Body of pancreas (tissue), 4 donors: ENCODE results near the gene SEMA4D. TPM values are rescaled to one million over a fixed set of nuclear protein-coding genes. Genes with fewer than 3 reads are reported as not detected.

Source experiments
- ATAC-seq: fragments of 150-250 bp; one replicate; pipeline ENCODE4 v1.9.1; 2016
- DNase-seq, 4 donors: peaks; one replicate each; pipeline ENCODE4 v3.0.0-alpha.2; 2019
- H3K27ac ChIP-seq, 4 donors: fragments of 200-600 bp; sonication (generic); 1 replicate in 3 of 4; 2 replicates in 1 of 4; pipeline versions ENCODE4 v1.5.1 to v1.6.1; 2016 to 2019; ENCODE audit warnings: mild to moderate bottlenecking in 1 of 4, mixed read lengths in 1 of 4, moderate library complexity in 1 of 4
- H3K27me3 ChIP-seq, 2 donors: fragments of 200-600 bp; sonication (generic); one replicate each; pipeline ENCODE4 v1.6.0; 2016; ENCODE audit warnings: mild to moderate bottlenecking in 1 of 2
- H3K36me3 ChIP-seq, 2 donors: fragments of 200-600 bp; sonication (generic); replicated peaks in 1 of 2; 2 replicates each; pipeline ENCODE4 v1.5.1; 2016; ENCODE audit warnings: low read depth in 2 of 2; ENCODE audit not compliant: insufficient read depth in 1 of 2
- H3K4me1 ChIP-seq: fragments of 200-600 bp; sonication (generic); one replicate; pipeline ENCODE4 v1.6.0; 2016
- H3K4me3 ChIP-seq, 2 donors: fragments of 200-600 bp; sonication (generic); 1 replicate in 1 of 2; 2 replicates in 1 of 2; pipeline ENCODE4 v1.5.1; 2016 to 2019
- H3K9me3 ChIP-seq, 3 donors: fragments of 200-600 bp; sonication (generic); 1 replicate in 2 of 3; 2 replicates in 1 of 3; pipeline ENCODE4 v1.5.1; 2016
- CTCF ChIP-seq, 7 experiments: fragments of 450-650 bp in 4 of 7; fragments of 200-600 bp in 3 of 7; sonication (generic) in 3 of 7; IDR thresholded peaks; one replicate each; pipeline ENCODE4 v1.5.1; 2016 to 2019; ENCODE audit warnings: antibody characterized with exemption in 7 of 7
- POLR2A ChIP-seq, 3 donors: fragments of 450-650 bp; IDR thresholded peaks; one replicate each; pipeline ENCODE4 v1.6.1; 2016; ENCODE audit warnings: antibody characterized with exemption in 3 of 3, mild to moderate bottlenecking in 2 of 3
- WGBS, 2 donors: methylation state at CpG; one replicate each; pipeline ENCODE4 v1.1.5; 2017; 5-methylcytosine and 5-hydroxymethylcytosine counted together
- intact Hi-C: fragments of 100-400 bp; cut with DNase I; formaldehyde crosslinking; loops from one replicate; pipeline ENCODE4 v1.15.1; 2023
- total RNA-seq, 2 donors: library from RNA; depleted of rRNA; stranded (reverse); fragments of >200 nt; gene quantifications; one replicate each; pipeline ENCODE4 v1.1.0, GENCODE V29; 2016

Gene SEMA4D
- total RNA-seq, 2 donors from 2014 or later, result 15.6 to 18.1 TPM

- intact Hi-C loops, result no loop called here
- 90 to 94% methylated on average over 9 to 10 of the region's 10 CpGs for WGBS, 2 donors
- H3K36me3 ChIP-seq, result peaks cover 0 to 23% of the 10 kb centered on the region in 2 donors
- no peaks in the 10 kb centered on the region for H3K27me3 ChIP-seq
- ATAC-seq (no peak), DNase-seq (no peak)
- no peaks in the 10 kb centered on the region for H3K4me1 ChIP-seq
- no peak overlapping the region for H3K4me3 ChIP-seq
- TF ChIP-seq CTCF (IDR thresholded peaks at IDR 0.05), result no peak
- TF ChIP-seq POLR2A (IDR thresholded peaks at IDR 0.05), result no peak
- H3K9me3 ChIP-seq, result no peaks in the 10 kb centered on the region
- no peak overlapping the region for H3K27ac ChIP-seq
Measured at GRCh38 chr9:89362647-89363310, 135.1 kb downstream of the SEMA4D start.

GRCh38 chr9:89361816-89362646 is 135.9 kb downstream of the SEMA4D start:
- no peaks in the 10 kb centered on the region for H3K9me3 ChIP-seq
- 88 to 89% methylated on average over 8 to 9 of the region's 9 CpGs for WGBS, 2 donors
- DNase-seq (peak in 1 of 4 donors; percentile 1), ATAC-seq (no peak)
- peaks cover 0 to 30% of the 10 kb centered on the region in 2 donors for H3K36me3 ChIP-seq
- no peak overlapping the region for H3K27ac ChIP-seq
- no peak overlapping the region for H3K4me3 ChIP-seq
- H3K27me3 ChIP-seq, result no peaks in the 10 kb centered on the region
- H3K4me1 ChIP-seq, result no peaks in the 10 kb centered on the region
- no peak for TF ChIP-seq CTCF (IDR thresholded peaks at IDR 0.05)
- no peak for TF ChIP-seq POLR2A (IDR thresholded peaks at IDR 0.05)
- intact Hi-C loops, result no loop called here

GRCh38 chr9:89361031-89361430 is 136.9 kb downstream of the SEMA4D start:
- intact Hi-C loops, result no loop called here
- peak in 2 of 4 donors; percentile 1 to 6 for DNase-seq
- no peak for TF ChIP-seq CTCF (IDR thresholded peaks at IDR 0.05)
- TF ChIP-seq POLR2A (IDR thresholded peaks at IDR 0.05), result no peak
- ATAC-seq, result no peak
- no peak overlapping the region for H3K4me3 ChIP-seq
- no peaks in the 10 kb centered on the region for H3K9me3 ChIP-seq
- H3K36me3 ChIP-seq, result peaks cover 0 to 32% of the 10 kb centered on the region in 2 donors
- H3K4me1 ChIP-seq, result no peaks in the 10 kb centered on the region
- no peaks in the 10 kb centered on the region for H3K27me3 ChIP-seq
- no peak overlapping the region for H3K27ac ChIP-seq
- 88 to 90% methylated on average over 6 of the region's 6 CpGs for WGBS, 2 donors

- no peak for TF ChIP-seq CTCF (IDR thresholded peaks at IDR 0.05)
- no peak for TF ChIP-seq POLR2A (IDR thresholded peaks at IDR 0.05)
- H3K27me3 ChIP-seq, result no peaks in the 10 kb centered on the region
- peaks cover 0 to 32% of the 10 kb centered on the region in 2 donors for H3K36me3 ChIP-seq
- no peak for ATAC-seq
- H3K27ac ChIP-seq, result peak overlapping the region in 1 of 4 donors; percentile 20
- no peaks in the 10 kb centered on the region for H3K4me1 ChIP-seq
- H3K9me3 ChIP-seq, result no peaks in the 10 kb centered on the region
- intact Hi-C loops, result no loop called here
- H3K4me3 ChIP-seq, result no peak overlapping the region
- peak in 2 of 4 donors; percentile 50 to 55 for DNase-seq
- WGBS, 2 donors, result 41 to 50% methylated on average over 3 of the region's 3 CpGs
Measured at GRCh38 chr9:89360465-89360864, 137.4 kb downstream of the SEMA4D start.
